HG02678 (cell line): ENCODE results near the gene ARHGAP23.
"Not testable (repeated sequence)": the region's sequence is repeated elsewhere in the genome, so short reads cannot be mapped to it uniquely, and the experiment has no call there.

Source experiments
- ATAC-seq: cut with Tn5 transposase; IDR thresholded peaks from one replicate; pipeline ENCODE4 v1.9.1; 2021; ENCODE audit warnings: mild to moderate bottlenecking, moderate library complexity; ENCODE audit not compliant: unreplicated experiment

ARHGAP23 gene

GRCh38 chr17:38482700-38483043, 54.4 kb downstream of the ARHGAP23 start:
- ATAC-seq, result not testable (repeated sequence)

- ATAC-seq, result not testable (repeated sequence)
Observed at GRCh38 chr17:38484242-38485145, 56.2 kb downstream of the ARHGAP23 start.

GRCh38 chr17:38485146-38485468, 56.8 kb downstream of the ARHGAP23 start:
- ATAC-seq, result no peak

GRCh38 chr17:38485681-38486298, 57.5 kb downstream of the ARHGAP23 start:
- not testable (repeated sequence) for ATAC-seq

GRCh38 chr17:38489774-38490173, 61.5 kb downstream of the ARHGAP23 start:
- not testable (repeated sequence) for ATAC-seq

GRCh38 chr17:38491346-38492066, 63.2 kb downstream of the ARHGAP23 start:
- not testable (repeated sequence) for ATAC-seq

GRCh38 chr17:38492067-38493040, 64.1 kb downstream of the ARHGAP23 start:
- not testable (repeated sequence) for ATAC-seq

GRCh38 chr17:38494152-38494551, 65.9 kb downstream of the ARHGAP23 start:
- ATAC-seq, result not testable (repeated sequence)

- not testable (repeated sequence) for ATAC-seq
Observed at GRCh38 chr17:38497656-38498055, 69.4 kb downstream of the ARHGAP23 start.

- ATAC-seq, result no peak
Observed at GRCh38 chr17:38498353-38498752, 70.1 kb downstream of the ARHGAP23 start.

GRCh38 chr17:38499230-38499629, 71.0 kb downstream of the ARHGAP23 start:
- ATAC-seq, result not testable (repeated sequence)

GRCh38 chr17:38501718-38502117, 73.5 kb downstream of the ARHGAP23 start:
- ATAC-seq, result not testable (repeated sequence)

- not testable (repeated sequence) for ATAC-seq
Observed at GRCh38 chr17:38503286-38503913, 75.1 kb downstream of the ARHGAP23 start.

GRCh38 chr17:38504216-38504615, 76.0 kb downstream of the ARHGAP23 start:
- ATAC-seq, result no peak

- ATAC-seq, result no peak
Observed at GRCh38 chr17:38507436-38507835, 79.2 kb downstream of the ARHGAP23 start.

- no peak for ATAC-seq
Observed at GRCh38 chr17:38507921-38508569, 79.8 kb downstream of the ARHGAP23 start.

GRCh38 chr17:38508570-38508950, 80.3 kb downstream of the ARHGAP23 start:
- ATAC-seq, result no peak

- ATAC-seq, result no peak
Observed at GRCh38 chr17:38508954-38509771, 80.9 kb downstream of the ARHGAP23 start.
